ENCODE measurements around the gene ACOXL.

DNA sequence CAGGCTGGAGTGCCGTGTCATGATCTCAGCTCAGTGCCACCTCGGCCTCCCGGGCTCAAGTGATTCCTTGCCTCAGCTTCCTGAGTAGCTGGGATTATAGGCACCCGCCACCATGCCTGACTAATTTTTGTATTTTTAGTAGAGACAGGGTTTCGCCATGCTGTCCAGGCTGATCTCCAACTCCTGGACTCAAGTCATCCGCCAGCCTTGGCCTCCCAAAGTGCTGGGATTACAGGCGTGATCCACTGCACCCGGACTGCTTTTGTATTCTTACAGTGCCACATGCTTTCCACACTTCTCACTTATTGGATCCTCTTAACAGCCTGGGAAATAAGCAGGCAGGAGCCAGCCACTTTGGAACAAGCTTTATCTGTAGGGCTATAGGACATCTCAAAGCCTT lies 363.1 kb downstream of the ACOXL start:
- TF ChIP-seq, protein P1, sequence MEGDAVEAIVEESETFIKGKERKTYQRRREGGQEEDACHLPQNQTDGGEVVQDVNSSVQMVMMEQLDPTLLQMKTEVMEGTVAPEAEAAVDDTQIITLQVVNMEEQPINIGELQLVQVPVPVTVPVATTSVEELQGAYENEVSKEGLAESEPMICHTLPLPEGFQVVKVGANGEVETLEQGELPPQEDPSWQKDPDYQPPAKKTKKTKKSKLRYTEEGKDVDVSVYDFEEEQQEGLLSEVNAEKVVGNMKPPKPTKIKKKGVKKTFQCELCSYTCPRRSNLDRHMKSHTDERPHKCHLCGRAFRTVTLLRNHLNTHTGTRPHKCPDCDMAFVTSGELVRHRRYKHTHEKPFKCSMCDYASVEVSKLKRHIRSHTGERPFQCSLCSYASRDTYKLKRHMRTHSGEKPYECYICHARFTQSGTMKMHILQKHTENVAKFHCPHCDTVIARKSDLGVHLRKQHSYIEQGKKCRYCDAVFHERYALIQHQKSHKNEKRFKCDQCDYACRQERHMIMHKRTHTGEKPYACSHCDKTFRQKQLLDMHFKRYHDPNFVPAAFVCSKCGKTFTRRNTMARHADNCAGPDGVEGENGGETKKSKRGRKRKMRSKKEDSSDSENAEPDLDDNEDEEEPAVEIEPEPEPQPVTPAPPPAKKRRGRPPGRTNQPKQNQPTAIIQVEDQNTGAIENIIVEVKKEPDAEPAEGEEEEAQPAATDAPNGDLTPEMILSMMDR (IDR thresholded peaks at IDR 0.05; ENCODE audit: low read depth, low read length, poor library complexity, severe bottlenecking) = no peak
- no peak for TF ChIP-seq EZH2phosphoT487 (IDR thresholded peaks at IDR 0.05; ENCODE audit: borderline replicate concordance, low read length)
